B cell (primary cell): ENCODE measurements around the gene TMEM80. TPM values are rescaled to one million over a fixed set of nuclear protein-coding genes. Genes with fewer than 3 reads are reported as not detected.
A peak's percentile ranks its signal among the peaks of the same experiment; 100 is the strongest.

ENCODE experiments used
- ATAC-seq: fragments of 200-7000 bp; cut with Tn5 transposase; one replicate; pipeline ENCODE4 v1.10.0; 2021; ENCODE audit warnings: low read depth, mild to moderate bottlenecking, moderate number of reproducible peaks, moderate library complexity
- CTCF ChIA-PET: fragments of 350-600 bp; sonication (Branson Sonifier 250); formaldehyde crosslinking; loops from one replicate; lab custom pipeline; 2021; ENCODE audit warnings: antibody characterized with exemption, inconsistent platforms; lab: Charles Lee
- POLR2A ChIA-PET: fragments of 350-600 bp; sonication (Branson Sonifier 250); formaldehyde crosslinking; loops from one replicate; lab custom pipeline; 2021; ENCODE audit warnings: antibody characterized with exemption; lab: Charles Lee
- DNase-seq: peaks from one replicate; pipeline ENCODE4 v3.0.0; 2013
- H2AFZ ChIP-seq: 2 replicates; pipeline ENCODE4 v1.6.1; 2012; ENCODE audit warnings: mild to moderate bottlenecking, low read depth, low read length; ENCODE audit not compliant: insufficient read depth, poor library complexity, severe bottlenecking
- H3K27ac ChIP-seq, 2 donors: 1 replicate in 1 of 2; 2 replicates in 1 of 2; pipeline ENCODE4 v1.5.1; 2012 to 2013; ENCODE audit warnings: low read length in 2 of 2, mild to moderate bottlenecking in 2 of 2, moderate library complexity in 1 of 2
- H3K27me3 ChIP-seq, 4 experiments: fragments of 200-600 bp in 1 of 4; sonication (generic) in 1 of 4; replicated peaks in 1 of 4; 1 replicate in 2 of 4; 2 replicates in 2 of 4; pipeline versions ENCODE4 v1.6.1 to v1.7.0; 2013 to 2016; ENCODE audit warnings: low read length in 3 of 4, mild to moderate bottlenecking in 2 of 4, mixed read lengths in 1 of 4, moderate library complexity in 1 of 4; ENCODE audit not compliant: insufficient read depth in 4 of 4, control insufficient read depth in 3 of 4; ENCODE audit errors: control extremely low read depth in 1 of 4
- H3K36me3 ChIP-seq, 2 experiments: replicated peaks in 1 of 2; 1 replicate in 1 of 2; 2 replicates in 1 of 2; pipeline versions ENCODE4 v1.6.1 to v1.7.1; 2013; ENCODE audit warnings: low read length in 1 of 2; ENCODE audit not compliant: insufficient read depth in 2 of 2, control insufficient read depth in 1 of 2; ENCODE audit errors: control extremely low read depth in 1 of 2, extremely low read depth in 1 of 2
- H3K4me1 ChIP-seq, 2 donors: fragments of 200-600 bp in 1 of 2; sonication (generic) in 1 of 2; 1 replicate in 1 of 2; 2 replicates in 1 of 2; pipeline versions ENCODE4 v1.5.1 to v1.6.1; 2013 to 2017; ENCODE audit warnings: low read length in 2 of 2; ENCODE audit not compliant: control insufficient read depth in 2 of 2, insufficient read depth in 2 of 2
- H3K4me2 ChIP-seq: replicated peaks from 2 replicates; pipeline ENCODE3; 2012; ENCODE audit warnings: mild to moderate bottlenecking, low read depth, low read length; ENCODE audit not compliant: poor library complexity, severe bottlenecking
- H3K4me3 ChIP-seq, 5 experiments: fragments of 200-600 bp in 1 of 5; sonication (generic) in 1 of 5; 1 replicate in 3 of 5; 2 replicates in 2 of 5; pipeline versions ENCODE4 v1.5.1 to v1.7.0; 2011 to 2016; ENCODE audit warnings: low read length in 4 of 5, mild to moderate bottlenecking in 4 of 5, low read depth in 2 of 5, control low read depth in 1 of 5, moderate library complexity in 1 of 5; ENCODE audit not compliant: insufficient read depth in 1 of 5; ENCODE audit errors: control extremely low read depth in 1 of 5, extremely low read depth in 1 of 5
- H3K79me2 ChIP-seq: fragments of 200-600 bp; sonication (generic); one replicate; pipeline ENCODE4 v1.6.0; 2016; ENCODE audit warnings: low read length; ENCODE audit not compliant: control insufficient read depth, insufficient read depth
- H3K9ac ChIP-seq: fragments of 200-600 bp; sonication (generic); 2 replicates; pipeline ENCODE4 v1.6.1; 2017; ENCODE audit warnings: mild to moderate bottlenecking, low read length, moderate library complexity
- H3K9me3 ChIP-seq, 3 donors: one replicate each; pipeline versions ENCODE4 v1.6.1 to v1.7.1; 2013; ENCODE audit warnings: low read length in 2 of 3; ENCODE audit not compliant: control insufficient read depth in 2 of 3, insufficient read depth in 1 of 3; ENCODE audit errors: control extremely low read depth in 1 of 3
- H4K20me1 ChIP-seq: 2 replicates; pipeline ENCODE4 v1.6.0; 2012; ENCODE audit warnings: mild to moderate bottlenecking, low read length; ENCODE audit not compliant: insufficient read depth, control insufficient read depth, poor library complexity, severe bottlenecking
- H3K27ac Mint-ChIP-seq: one replicate; pipeline ENCODE4 v1.8.0; 2021; ENCODE audit warnings: mixed read lengths
- H3K27me3 Mint-ChIP-seq: one replicate; pipeline ENCODE4 v1.8.0; 2021; ENCODE audit warnings: mixed read lengths
- H3K4me1 Mint-ChIP-seq: one replicate; pipeline ENCODE4 v1.8.0; 2021; ENCODE audit warnings: mixed read lengths
- H3K4me3 Mint-ChIP-seq: one replicate; pipeline ENCODE4 v1.8.0; 2021; ENCODE audit warnings: mixed read lengths
- H3K9me3 Mint-ChIP-seq: one replicate; pipeline ENCODE4 v1.8.0; 2022; ENCODE audit warnings: mixed read lengths; ENCODE audit not compliant: insufficient read depth
- CTCF ChIP-seq: fragments of 200-600 bp; IDR thresholded peaks from one replicate; pipeline ENCODE4 v1.8.0; 2022; ENCODE audit warnings: antibody characterized with exemption, mild to moderate bottlenecking
- EZH2 ChIP-seq: IDR thresholded peaks from 2 replicates; pipeline ENCODE4 v1.6.1; 2012; ENCODE audit warnings: borderline replicate concordance, low read depth, mild to moderate bottlenecking, moderate library complexity, low read length; ENCODE audit not compliant: insufficient read depth, poor library complexity, severe bottlenecking
- WGBS: methylation state at CpG from one replicate; pipeline ENCODE4 v1.1.5; 2013; ENCODE audit warnings: missing lambda C conversion rate; ENCODE audit not compliant: insufficient coverage; 5-methylcytosine and 5-hydroxymethylcytosine counted together
- intact Hi-C: fragments of 100-400 bp; cut with micrococcal nuclease; formaldehyde crosslinking; loops from one replicate; pipeline ENCODE4 v1.10.0; 2022
- polyA plus RNA-seq: library from polyadenylated mRNA; depleted of rRNA; stranded (reverse); fragments of >200 nt; gene quantifications from 2 replicates; pipeline ENCODE4 v1.2.3, GENCODE V29; 2012
- total RNA-seq, 2 donors: library from RNA; stranded (reverse); fragments of 120-200 nt in 1 of 2; gene quantifications; 1 replicate in 1 of 2; 2 replicates in 1 of 2; pipeline versions ENCODE4 v1.2.3 to v1.2.4, GENCODE V29; 2013 to 2022

TMEM80 gene
- total and polyA plus RNA-seq, 2 donors (not counting 1 experiment from before 2014, with no cell fraction given): 72.5 to 84.1 TPM

GRCh38 chr11:692824-693414 is 2.7 kb upstream of the TMEM80 start:
- Mint-ChIP-seq H3K9me3 (no peaks in the 10 kb centered on the region), H3K27me3 (no peaks in the 10 kb centered on the region), H3K4me3 (peak overlapping the region; percentile 85), H3K27ac (peak overlapping the region; percentile 80), H3K4me1 (peaks cover 43% of the 10 kb centered on the region)
- Histone ChIP-seq H3K27ac (no peak overlapping the region), H3K4me3 (no peak overlapping the region), H3K9me3 (no peaks in the 10 kb centered on the region), H3K4me1 (peaks cover 30 to 32% of the 10 kb centered on the region in 2 donors), H3K36me3 (peaks cover 0 to 11% of the 10 kb centered on the region in 2 experiments), H3K4me2 (peak overlapping the region; percentile 81), H3K9ac (no peak overlapping the region), H4K20me1 (peaks cover 40% of the 10 kb centered on the region), H2AFZ (no peak overlapping the region), H3K79me2 (peaks cover 46% of the 10 kb centered on the region), H3K27me3 (no peaks in the 10 kb centered on the region)
- 65% methylated on average over 21 of the region's 23 CpGs for WGBS
- ChIA-PET POLR2A (interaction anchor here (6.1 kb wide), 1 partner anchor 30 kb away, joined by 105 read pairs; no protein-coding TSS in a partner anchor), CTCF (interaction anchor here (0.6 to 1.2 kb wide), 2 partner anchors 25 to 31 kb away, joined by 3 to 6 read pairs; no protein-coding TSS in a partner anchor)
- ATAC-seq: no peak
- no peak for DNase-seq
- TF ChIP-seq EZH2 (no peak), CTCF (no peak)
- intact Hi-C loops: no loop called here

- no peak overlapping the region for H3K27ac ChIP-seq
- TF ChIP-seq CTCF: no peak
- TF ChIP-seq EZH2: no peak
- Mint-ChIP-seq H3K27me3 (no peaks in the 10 kb centered on the region), H3K27ac (peak overlapping the region; percentile 80), H3K9me3 (no peaks in the 10 kb centered on the region), H3K4me1 (peaks cover 47% of the 10 kb centered on the region), H3K4me3 (peak overlapping the region; percentile 85)
- ATAC-seq: no peak
- H4K20me1 ChIP-seq: peaks cover 40% of the 10 kb centered on the region
- no peaks in the 10 kb centered on the region for H3K27me3 ChIP-seq
- peaks cover 46% of the 10 kb centered on the region for H3K79me2 ChIP-seq
- ChIA-PET POLR2A (interaction anchor here (0.5 to 6.1 kb wide), 2 partner anchors 30 to 53 kb away, joined by 3 to 105 read pairs; no protein-coding TSS in a partner anchor), CTCF (interaction anchor here (0.6 to 1.2 kb wide), 3 partner anchors 25 to 33 kb away, joined by 3 to 6 read pairs (median 3); no protein-coding TSS in a partner anchor)
- H3K4me3 ChIP-seq: peak overlapping the region in 1 of 5 experiments; percentile 84
- H3K9ac ChIP-seq: peak overlapping the region; percentile 99
- peak; percentile 32 for DNase-seq
- peak overlapping the region; percentile 81 for H3K4me2 ChIP-seq
- H2AFZ ChIP-seq: peak overlapping the region; percentile 43
- 16% methylated on average over 13 of the region's 13 CpGs for WGBS
- H3K4me1 ChIP-seq: peaks cover 30 to 36% of the 10 kb centered on the region in 2 donors
- peaks cover 0 to 8% of the 10 kb centered on the region in 2 experiments for H3K36me3 ChIP-seq
- intact Hi-C loops: no loop called here
- H3K9me3 ChIP-seq: no peaks in the 10 kb centered on the region
These were observed 2.2 kb upstream of the TMEM80 start for GRCh38 chr11:693415-693831.
